Body of pancreas (tissue), 4 donors: ENCODE results near the gene CRP. TPM values are rescaled to one million over a fixed set of nuclear protein-coding genes. Genes with fewer than 3 reads are reported as not detected.

Experiments
- ATAC-seq: fragments of 150-250 bp; one replicate; pipeline ENCODE4 v1.9.1; 2016
- DNase-seq, 4 donors: peaks; one replicate each; pipeline ENCODE4 v3.0.0-alpha.2; 2019
- H3K27ac ChIP-seq, 4 donors: fragments of 200-600 bp; sonication (generic); 1 replicate in 3 of 4; 2 replicates in 1 of 4; pipeline versions ENCODE4 v1.5.1 to v1.6.1; 2016 to 2019; ENCODE audit warnings: mild to moderate bottlenecking in 1 of 4, mixed read lengths in 1 of 4, moderate library complexity in 1 of 4
- H3K27me3 ChIP-seq, 2 donors: fragments of 200-600 bp; sonication (generic); one replicate each; pipeline ENCODE4 v1.6.0; 2016; ENCODE audit warnings: mild to moderate bottlenecking in 1 of 2
- H3K36me3 ChIP-seq, 2 donors: fragments of 200-600 bp; sonication (generic); replicated peaks in 1 of 2; 2 replicates each; pipeline ENCODE4 v1.5.1; 2016; ENCODE audit warnings: low read depth in 2 of 2; ENCODE audit not compliant: insufficient read depth in 1 of 2
- H3K4me1 ChIP-seq: fragments of 200-600 bp; sonication (generic); one replicate; pipeline ENCODE4 v1.6.0; 2016
- H3K4me3 ChIP-seq, 2 donors: fragments of 200-600 bp; sonication (generic); 1 replicate in 1 of 2; 2 replicates in 1 of 2; pipeline ENCODE4 v1.5.1; 2016 to 2019
- H3K9me3 ChIP-seq, 3 donors: fragments of 200-600 bp; sonication (generic); 1 replicate in 2 of 3; 2 replicates in 1 of 3; pipeline ENCODE4 v1.5.1; 2016
- POLR2A ChIP-seq, 3 donors: fragments of 450-650 bp; IDR thresholded peaks; one replicate each; pipeline ENCODE4 v1.6.1; 2016; ENCODE audit warnings: antibody characterized with exemption in 3 of 3, mild to moderate bottlenecking in 2 of 3
- WGBS, 2 donors: methylation state at CpG; one replicate each; pipeline ENCODE4 v1.1.5; 2017; 5-methylcytosine and 5-hydroxymethylcytosine counted together
- intact Hi-C: fragments of 100-400 bp; cut with DNase I; formaldehyde crosslinking; loops from one replicate; pipeline ENCODE4 v1.15.1; 2023
- total RNA-seq, 2 donors: library from RNA; depleted of rRNA; stranded (reverse); fragments of >200 nt; gene quantifications; one replicate each; pipeline ENCODE4 v1.1.0, GENCODE V29; 2016
- TF ChIP-seq, protein P1 (sequence below), 7 experiments: fragments of 450-650 bp in 4 of 7; fragments of 200-600 bp in 3 of 7; sonication (generic) in 3 of 7; IDR thresholded peaks; one replicate each; pipeline ENCODE4 v1.5.1; 2016 to 2019; ENCODE audit warnings: antibody characterized with exemption in 7 of 7

CRP gene, protein sequence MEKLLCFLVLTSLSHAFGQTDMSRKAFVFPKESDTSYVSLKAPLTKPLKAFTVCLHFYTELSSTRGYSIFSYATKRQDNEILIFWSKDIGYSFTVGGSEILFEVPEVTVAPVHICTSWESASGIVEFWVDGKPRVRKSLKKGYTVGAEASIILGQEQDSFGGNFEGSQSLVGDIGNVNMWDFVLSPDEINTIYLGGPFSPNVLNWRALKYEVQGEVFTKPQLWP
- 1 to 10 TPM in 1 of 2 donors, under 1 TPM in 1; 0.33 to 1.6 TPM for total RNA-seq

DNA sequence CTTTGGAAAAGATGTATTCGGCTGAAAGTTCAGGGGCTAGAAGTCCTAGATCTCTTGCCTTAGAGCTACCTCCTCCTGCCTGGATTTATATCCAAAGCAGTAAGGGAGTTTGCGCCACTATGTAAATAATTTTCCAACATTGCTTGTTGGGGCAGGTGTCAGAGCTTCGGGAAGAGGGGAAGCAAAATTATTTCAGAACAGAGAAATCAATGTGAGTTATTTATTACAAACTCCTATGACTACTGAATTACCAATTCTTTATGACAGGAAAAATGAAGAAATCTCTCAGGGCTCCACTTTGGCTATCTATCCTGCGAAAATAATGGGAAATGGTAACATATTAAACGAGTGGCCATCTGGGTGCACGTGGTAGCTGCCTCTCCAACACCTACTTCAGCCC is at the start of gene CRP:
TSS of gene CRP (minus strand) at position 61 of the 400 bp plus-strand sequence. CDS start 104 bp downstream, outside the sequence.
- TF ChIP-seq, protein P1, sequence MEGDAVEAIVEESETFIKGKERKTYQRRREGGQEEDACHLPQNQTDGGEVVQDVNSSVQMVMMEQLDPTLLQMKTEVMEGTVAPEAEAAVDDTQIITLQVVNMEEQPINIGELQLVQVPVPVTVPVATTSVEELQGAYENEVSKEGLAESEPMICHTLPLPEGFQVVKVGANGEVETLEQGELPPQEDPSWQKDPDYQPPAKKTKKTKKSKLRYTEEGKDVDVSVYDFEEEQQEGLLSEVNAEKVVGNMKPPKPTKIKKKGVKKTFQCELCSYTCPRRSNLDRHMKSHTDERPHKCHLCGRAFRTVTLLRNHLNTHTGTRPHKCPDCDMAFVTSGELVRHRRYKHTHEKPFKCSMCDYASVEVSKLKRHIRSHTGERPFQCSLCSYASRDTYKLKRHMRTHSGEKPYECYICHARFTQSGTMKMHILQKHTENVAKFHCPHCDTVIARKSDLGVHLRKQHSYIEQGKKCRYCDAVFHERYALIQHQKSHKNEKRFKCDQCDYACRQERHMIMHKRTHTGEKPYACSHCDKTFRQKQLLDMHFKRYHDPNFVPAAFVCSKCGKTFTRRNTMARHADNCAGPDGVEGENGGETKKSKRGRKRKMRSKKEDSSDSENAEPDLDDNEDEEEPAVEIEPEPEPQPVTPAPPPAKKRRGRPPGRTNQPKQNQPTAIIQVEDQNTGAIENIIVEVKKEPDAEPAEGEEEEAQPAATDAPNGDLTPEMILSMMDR (IDR thresholded peaks at IDR 0.05), result no peak
- no peak for TF ChIP-seq POLR2A (IDR thresholded peaks at IDR 0.05)
- Histone ChIP-seq H3K36me3 (no peaks in the 10 kb centered on the region), H3K27me3 (no peaks in the 10 kb centered on the region), H3K27ac (no peak within 1 kb of the TSS), H3K4me3 (no peak within 1 kb of the TSS), H3K9me3 (peaks cover 0 to 9% (median 0%) of the 10 kb centered on the region in 3 donors), H3K4me1 (peaks cover 12% of the 10 kb centered on the region)
- WGBS, 2 donors, result 26 to 31% methylated on average over 6 of the region's 6 CpGs
- intact Hi-C loops, result no loop called here
- DNase-seq (no peak), ATAC-seq (no peak)

DNA sequence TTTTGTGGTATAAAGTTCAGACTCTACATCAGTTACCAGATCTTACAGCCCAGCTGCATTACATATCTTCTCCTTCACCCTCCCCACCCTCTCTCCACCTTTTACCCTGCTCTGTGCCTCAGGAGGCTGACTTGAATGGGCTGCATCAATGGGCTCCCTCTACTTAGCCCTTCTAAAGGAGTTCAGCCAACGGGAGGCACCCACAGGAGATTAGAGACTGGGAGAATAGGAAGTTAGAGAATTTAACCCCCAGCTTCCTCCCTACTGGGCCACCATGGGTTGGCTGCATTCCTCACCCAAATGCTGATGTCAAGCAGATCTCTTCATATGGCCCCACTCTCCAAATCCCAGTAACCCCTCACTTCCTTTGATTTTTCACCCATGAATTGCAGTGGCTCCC is 49.3 kb upstream of the CRP start:
- no peak for DNase-seq
- Histone ChIP-seq H3K36me3 (no peaks in the 10 kb centered on the region), H3K9me3 (no peaks in the 10 kb centered on the region), H3K4me1 (no peaks in the 10 kb centered on the region), H3K4me3 (no peak overlapping the region), H3K27me3 (peaks cover 0 to 2% of the 10 kb centered on the region in 2 donors), H3K27ac (no peak overlapping the region)
- WGBS, 2 donors, result 26 to 39% methylated on average over 1 of the region's 1 CpG
- intact Hi-C loops, result no loop called here
- no peak for ATAC-seq
- TF ChIP-seq, protein P1 (IDR thresholded peaks at IDR 0.05), result no peak
- no peak for TF ChIP-seq POLR2A (IDR thresholded peaks at IDR 0.05)

DNA sequence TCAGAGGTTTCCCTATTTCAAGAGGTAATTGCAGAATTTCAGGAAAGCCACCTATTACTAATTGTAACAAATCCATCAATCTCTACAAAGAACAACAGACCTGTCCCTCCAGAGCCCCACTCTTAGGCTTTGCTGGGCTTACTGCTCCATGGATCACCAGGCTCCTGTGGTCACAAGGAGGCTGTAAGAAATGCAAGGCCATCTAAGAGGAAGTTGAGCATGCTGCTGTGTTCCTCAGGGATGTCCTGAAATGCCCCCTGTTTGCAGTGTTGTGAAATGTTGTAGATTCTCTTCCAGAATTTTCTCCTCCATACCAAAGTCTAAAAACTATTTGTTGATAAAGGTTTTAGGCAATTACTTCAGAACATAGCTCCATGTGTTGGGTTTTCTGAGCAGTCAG is 42.0 kb upstream of the CRP start:
- Histone ChIP-seq H3K27ac (peak overlapping the region in 2 of 4 donors; percentile 19 to 25), H3K9me3 (no peaks in the 10 kb centered on the region), H3K4me3 (no peak overlapping the region), H3K36me3 (no peaks in the 10 kb centered on the region), H3K27me3 (no peaks in the 10 kb centered on the region), H3K4me1 (peaks cover 49% of the 10 kb centered on the region)
- DNase-seq (peak in 3 of 4 donors; percentile 7 to 59 (median 17)), ATAC-seq (peak; percentile 29)
- intact Hi-C loops, result no loop called here
- no peak for TF ChIP-seq POLR2A (IDR thresholded peaks at IDR 0.05)
- TF ChIP-seq, protein P1 (IDR thresholded peaks at IDR 0.05), result no peak

DNA sequence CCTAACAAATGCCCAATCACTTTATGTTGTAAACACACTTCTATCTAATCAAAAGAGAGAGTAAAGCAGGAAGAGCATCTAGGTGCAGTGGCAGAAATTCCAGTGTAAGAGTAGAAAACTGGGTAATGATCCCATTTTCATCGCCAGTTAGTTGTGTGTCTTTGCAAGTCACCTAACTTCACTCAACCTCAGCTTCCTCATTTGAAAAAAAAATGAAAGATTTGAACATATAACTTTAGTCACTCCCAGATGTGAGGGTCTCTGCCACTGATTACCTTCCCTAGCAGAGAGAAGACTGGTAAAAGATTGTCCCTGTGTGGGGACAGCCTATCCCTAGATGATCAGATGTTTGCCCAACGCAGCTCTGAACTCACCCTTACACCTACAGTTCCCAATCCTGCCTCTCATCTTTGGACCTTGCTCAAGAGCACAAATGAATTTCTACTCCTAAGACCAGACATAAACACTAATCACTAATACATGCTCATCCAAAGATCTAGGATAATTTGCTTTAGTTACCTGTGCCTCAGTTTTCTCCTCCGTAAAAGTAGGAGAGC is 41.1 kb upstream of the CRP start:
- ATAC-seq (no peak), DNase-seq (no peak)
- no peaks in the 10 kb centered on the region for H3K9me3 ChIP-seq
- intact Hi-C loops, result no loop called here
- no peaks in the 10 kb centered on the region for H3K27me3 ChIP-seq
- H3K4me1 ChIP-seq, result peaks cover 58% of the 10 kb centered on the region
- TF ChIP-seq POLR2A (IDR thresholded peaks at IDR 0.05), result no peak
- TF ChIP-seq, protein P1 (IDR thresholded peaks at IDR 0.05), result no peak
- H3K36me3 ChIP-seq, result no peaks in the 10 kb centered on the region
- no peak overlapping the region for H3K4me3 ChIP-seq
- WGBS, 2 donors, result 77 to 82% methylated on average over 3 of the region's 3 CpGs
- no peak overlapping the region for H3K27ac ChIP-seq

DNA sequence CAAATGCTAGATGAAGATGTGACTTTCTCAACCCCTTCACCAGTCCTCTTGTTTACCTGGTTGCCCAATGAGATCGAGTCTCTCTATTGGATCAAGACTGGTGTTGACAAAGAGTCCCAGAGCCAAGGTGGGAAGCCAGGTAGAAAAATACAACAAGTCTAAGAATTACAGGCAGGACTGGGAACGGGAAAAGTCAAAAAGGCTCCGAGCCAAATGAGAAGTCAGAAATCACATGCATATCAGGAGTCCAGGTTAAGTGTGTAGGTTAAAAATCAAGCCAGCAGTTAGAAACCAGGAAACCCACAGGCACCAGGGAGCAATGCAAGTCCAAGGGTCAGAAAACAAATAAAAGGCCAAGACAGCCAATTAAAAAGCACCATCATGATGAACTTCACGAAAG is 39.0 kb upstream of the CRP start:
- 24 to 32% methylated on average over 4 of the region's 4 CpGs for WGBS, 2 donors
- ATAC-seq, result peak; percentile 33

More for the DNA sequence above, 39.0 kb upstream of the CRP start:
- no peaks in the 10 kb centered on the region for H3K27me3 ChIP-seq
- H3K36me3 ChIP-seq, result no peaks in the 10 kb centered on the region
- H3K4me3 ChIP-seq, result no peak overlapping the region
- intact Hi-C loops, result no loop called here
- peak; percentile 8 to 45 (median 24) for DNase-seq
- no peak for TF ChIP-seq POLR2A (IDR thresholded peaks at IDR 0.05)
- TF ChIP-seq, protein P1 (IDR thresholded peaks at IDR 0.05), result no peak
- peaks cover 58% of the 10 kb centered on the region for H3K4me1 ChIP-seq
- no peaks in the 10 kb centered on the region for H3K9me3 ChIP-seq
- peak overlapping the region in 3 of 4 donors; percentile 35 to 70 (median 68) for H3K27ac ChIP-seq
